ENCODE measurements around the gene CALR3.
A peak's percentile ranks its signal among the peaks of the same experiment; 100 is the strongest.
"Not testable (repeated sequence)": the region's sequence is repeated elsewhere in the genome, so short reads cannot be mapped to it uniquely, and the experiment has no call there.

The CALR3 gene

DNA sequence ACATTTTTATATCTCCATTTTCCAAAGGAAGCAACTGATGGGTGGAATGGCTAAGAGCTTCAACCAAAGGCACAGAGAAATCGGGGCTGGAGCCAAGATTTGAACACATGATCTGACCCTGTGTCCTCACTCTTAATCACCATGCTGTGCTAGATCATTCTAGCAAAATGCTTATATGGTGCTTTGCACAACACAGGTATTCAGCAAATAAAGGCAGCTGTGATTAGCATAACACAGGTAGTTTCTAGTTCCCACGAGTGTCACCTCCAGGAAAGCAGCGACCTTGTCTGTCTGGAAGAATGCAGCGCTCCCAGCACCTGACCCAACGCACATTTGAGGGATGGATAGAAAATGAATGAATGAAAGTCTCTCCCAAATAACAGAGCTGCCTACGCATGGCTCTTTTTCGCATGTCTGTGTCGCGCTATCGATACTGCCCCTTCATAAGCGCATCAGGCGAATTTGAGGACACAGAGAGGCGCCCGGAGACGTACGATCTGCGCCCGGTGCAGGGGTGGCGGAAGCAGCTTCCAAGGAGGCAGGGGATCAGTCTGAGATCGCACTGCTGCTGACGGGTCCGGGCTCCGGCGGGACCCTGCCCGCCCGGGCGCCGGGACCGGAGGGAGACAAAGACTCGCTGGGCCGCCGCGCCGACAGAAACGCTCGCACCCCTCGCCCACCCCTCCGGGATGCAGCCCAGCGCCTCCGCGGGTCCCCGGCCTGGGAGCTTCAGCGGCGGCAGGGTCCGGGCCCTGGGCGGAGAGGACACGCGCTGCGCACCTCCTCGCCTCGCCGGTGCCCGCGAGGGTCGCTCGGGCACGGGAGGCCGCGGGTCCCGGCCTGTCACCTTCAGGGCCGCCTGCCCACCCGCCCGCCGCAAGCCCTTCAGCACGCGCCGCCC, 24.8 kb downstream of the CALR3 start:
- peak overlapping the region in 1 of 2 experiments; percentile 68 for H3K27ac ChIP-seq (ENCODE audit: insufficient read depth in 1 of 2, low read depth in 1 of 2, low read length in 2 of 2, poor library complexity in 1 of 2, severe bottlenecking in 2 of 2)
- DNase-seq: peak in 1 of 3 donors; percentile 26
- peak overlapping the region; percentile 78 to 97 (median 86) for H3K4me3 ChIP-seq (ENCODE audit: control insufficient read depth in 1 of 7, extremely low read depth in 1 of 7, insufficient read depth in 4 of 7, low read depth in 2 of 7, low read length in 6 of 7)
- 2% methylated on average over 52 of the region's 67 CpGs for WGBS (ENCODE audit: insufficient coverage)
- ChIA-PET POLR2A (interaction anchor here (1.6 kb wide), 1 partner anchor 26 kb away, joined by 3 read pairs; no protein-coding TSS in a partner anchor), CTCF (interaction anchor here (1.0 to 1.3 kb wide), 3 partner anchors 10 to 60 kb away, joined by 3 to 4 read pairs (median 3); no protein-coding TSS in a partner anchor)
- no peaks in the 10 kb centered on the region for H3K9me3 ChIP-seq (ENCODE audit: control extremely low read depth in 1 of 5, control insufficient read depth in 4 of 5, insufficient read depth in 2 of 5, low read depth in 1 of 5, low read length in 4 of 5)
- H3K4me1 ChIP-seq (ENCODE audit: control extremely low read depth in 1 of 4, control insufficient read depth in 4 of 4, insufficient read depth in 4 of 4, low read length in 3 of 4): peaks cover 7 to 34% (median 21%) of the 10 kb centered on the region in 4 experiments
- H3K36me3 ChIP-seq (ENCODE audit: control insufficient read depth in 4 of 4, insufficient read depth in 4 of 4, low read length in 3 of 4): peaks cover 0 to 5% (median 3%) of the 10 kb centered on the region in 4 experiments
- H3K27me3 ChIP-seq (replicated peaks in 2 of 5; ENCODE audit: control insufficient read depth in 4 of 5, insufficient read depth in 5 of 5, low read length in 4 of 5): no peaks in the 10 kb centered on the region

DNA sequence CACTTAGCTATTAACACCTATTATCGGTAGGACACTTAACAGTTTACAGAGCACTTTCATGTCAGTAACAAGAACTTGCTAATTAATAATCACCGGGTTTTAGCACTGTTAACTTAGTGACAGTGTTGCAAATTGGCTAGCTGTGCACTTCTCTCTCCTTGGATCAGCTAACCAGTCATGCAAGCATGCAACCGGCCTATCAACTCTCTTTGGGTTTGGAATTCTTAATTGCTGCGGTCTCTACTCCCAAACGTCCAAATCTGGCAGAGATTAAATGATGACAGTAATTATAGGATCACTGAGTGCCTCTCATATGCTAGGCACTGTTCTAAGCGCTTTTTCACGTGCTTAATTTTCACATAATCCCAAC, 25.4 kb downstream of the CALR3 start:
- DNase-seq: no peak
- no peak overlapping the region for H3K27ac ChIP-seq (ENCODE audit: insufficient read depth in 1 of 2, low read depth in 1 of 2, low read length in 2 of 2, poor library complexity in 1 of 2, severe bottlenecking in 2 of 2)
- WGBS (ENCODE audit: insufficient coverage): 65% methylated on average over 7 of the region's 7 CpGs

DNA sequence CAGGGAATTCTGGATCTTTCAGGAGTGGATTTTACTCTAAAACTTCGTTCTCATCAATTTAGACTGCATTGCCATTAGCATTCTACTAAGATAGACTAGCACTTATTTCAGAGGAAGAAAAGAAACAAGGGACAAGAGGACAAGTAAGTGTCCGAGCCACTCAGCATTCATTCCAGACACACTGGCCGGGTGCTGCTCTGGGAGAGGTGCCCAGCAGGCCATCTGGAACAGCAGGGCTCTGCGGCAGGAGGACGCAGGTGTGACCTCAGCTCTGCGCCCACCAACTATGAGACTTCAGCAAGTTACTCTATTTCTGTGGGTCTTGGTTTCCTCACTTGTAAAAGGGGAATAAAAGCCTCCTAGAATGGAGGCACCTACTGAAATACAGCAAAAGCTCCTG, 28.4 kb downstream of the CALR3 start:
- Histone ChIP-seq H3K27ac (ENCODE audit: insufficient read depth in 1 of 2, low read depth in 1 of 2, low read length in 2 of 2, poor library complexity in 1 of 2, severe bottlenecking in 2 of 2) (no peak overlapping the region), H3K9me3 (ENCODE audit: control extremely low read depth in 1 of 5, control insufficient read depth in 4 of 5, insufficient read depth in 2 of 5, low read depth in 1 of 5, low read length in 4 of 5) (no peaks in the 10 kb centered on the region), H3K4me3 (ENCODE audit: control insufficient read depth in 1 of 7, extremely low read depth in 1 of 7, insufficient read depth in 4 of 7, low read depth in 2 of 7, low read length in 6 of 7) (no peak overlapping the region), H3K4me1 (ENCODE audit: control extremely low read depth in 1 of 4, control insufficient read depth in 4 of 4, insufficient read depth in 4 of 4, low read length in 3 of 4) (peaks cover 7 to 47% (median 31%) of the 10 kb centered on the region in 4 experiments), H3K27me3 (replicated peaks in 2 of 5; ENCODE audit: control insufficient read depth in 4 of 5, insufficient read depth in 5 of 5, low read length in 4 of 5) (no peaks in the 10 kb centered on the region), H3K36me3 (ENCODE audit: control insufficient read depth in 4 of 4, insufficient read depth in 4 of 4, low read length in 3 of 4) (peaks cover 3 to 18% (median 4%) of the 10 kb centered on the region in 4 experiments)
- CTCF ChIA-PET: interaction anchor here (1.7 kb wide), 1 partner anchor 49 kb away, joined by 7 read pairs; no protein-coding TSS in a partner anchor
- DNase-seq: no peak
- POLR2A ChIA-PET: no interaction called here
- WGBS (ENCODE audit: insufficient coverage): 90% methylated on average over 6 of the region's 6 CpGs

More for the DNA sequence above, 25.4 kb downstream of the CALR3 start:
- Histone ChIP-seq H3K36me3 (ENCODE audit: control insufficient read depth in 4 of 4, insufficient read depth in 4 of 4, low read length in 3 of 4) (peaks cover 0 to 5% (median 3%) of the 10 kb centered on the region in 4 experiments), H3K4me1 (ENCODE audit: control extremely low read depth in 1 of 4, control insufficient read depth in 4 of 4, insufficient read depth in 4 of 4, low read length in 3 of 4) (peaks cover 7 to 34% (median 21%) of the 10 kb centered on the region in 4 experiments), H3K4me3 (ENCODE audit: control insufficient read depth in 1 of 7, extremely low read depth in 1 of 7, insufficient read depth in 4 of 7, low read depth in 2 of 7, low read length in 6 of 7) (peak overlapping the region in 6 of 7 experiments; percentile 78 to 97 (median 86)), H3K27me3 (replicated peaks in 2 of 5; ENCODE audit: control insufficient read depth in 4 of 5, insufficient read depth in 5 of 5, low read length in 4 of 5) (no peaks in the 10 kb centered on the region), H3K9me3 (ENCODE audit: control extremely low read depth in 1 of 5, control insufficient read depth in 4 of 5, insufficient read depth in 2 of 5, low read depth in 1 of 5, low read length in 4 of 5) (no peaks in the 10 kb centered on the region)
- POLR2A ChIA-PET: interaction anchor here (0.6 to 1.6 kb wide), 2 partner anchors 25 to 47 kb away, joined by 3 read pairs; no protein-coding TSS in a partner anchor
- CTCF ChIA-PET: interaction anchor here (1.0 to 1.3 kb wide), 3 partner anchors 9 to 60 kb away, joined by 3 to 4 read pairs (median 3); no protein-coding TSS in a partner anchor

DNA sequence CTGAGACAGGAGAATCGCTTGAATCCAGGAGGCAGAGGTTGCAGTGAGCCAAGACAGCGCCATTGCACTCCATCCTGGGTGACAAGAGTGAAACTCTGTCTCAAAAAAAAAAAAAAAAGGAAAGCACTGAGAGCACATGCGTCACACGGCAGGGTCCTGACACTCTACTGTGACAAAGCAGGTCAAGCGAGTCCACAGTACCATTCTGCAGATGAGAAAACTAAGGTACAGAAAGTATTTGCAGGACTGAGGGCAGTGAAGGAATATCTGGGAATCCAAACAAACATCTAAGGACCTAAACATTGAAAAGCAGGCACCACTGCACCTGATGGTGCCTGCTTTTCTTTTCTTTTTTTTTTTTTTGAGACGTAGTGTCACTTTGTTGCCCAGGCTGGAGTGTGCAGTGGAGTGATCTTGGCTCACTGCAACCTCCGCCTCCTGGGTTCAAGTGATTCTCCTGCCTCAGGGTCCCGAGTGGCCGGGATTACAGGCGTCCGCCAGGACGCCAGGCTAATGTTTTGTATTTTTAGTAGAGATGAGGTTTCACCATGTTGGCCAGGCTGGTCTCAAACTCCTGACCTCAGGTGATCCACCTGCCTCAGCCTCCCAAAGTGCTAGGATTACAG, 29.1 kb downstream of the CALR3 start:
- H3K27me3 ChIP-seq (replicated peaks in 2 of 5; ENCODE audit: control insufficient read depth in 4 of 5, insufficient read depth in 5 of 5, low read length in 4 of 5); POLR2A ChIA-PET; H3K27ac ChIP-seq (ENCODE audit: insufficient read depth in 1 of 2, low read depth in 1 of 2, low read length in 2 of 2, poor library complexity in 1 of 2, severe bottlenecking in 2 of 2); H3K4me3 ChIP-seq (ENCODE audit: control insufficient read depth in 1 of 7, extremely low read depth in 1 of 7, insufficient read depth in 4 of 7, low read depth in 2 of 7, low read length in 6 of 7); CTCF ChIA-PET; DNase-seq; H3K9me3 ChIP-seq (ENCODE audit: control extremely low read depth in 1 of 5, control insufficient read depth in 4 of 5, insufficient read depth in 2 of 5, low read depth in 1 of 5, low read length in 4 of 5): not testable (repeated sequence)
- 88% methylated on average over 7 of the region's 12 CpGs for WGBS (ENCODE audit: insufficient coverage)
- Histone ChIP-seq H3K36me3 (ENCODE audit: control insufficient read depth in 4 of 4, insufficient read depth in 4 of 4, low read length in 3 of 4) (peaks cover 3 to 20% (median 4%) of the 10 kb centered on the region in 4 experiments), H3K4me1 (ENCODE audit: control extremely low read depth in 1 of 4, control insufficient read depth in 4 of 4, insufficient read depth in 4 of 4, low read length in 3 of 4) (peaks cover 7 to 41% (median 27%) of the 10 kb centered on the region in 4 experiments)

DNA sequence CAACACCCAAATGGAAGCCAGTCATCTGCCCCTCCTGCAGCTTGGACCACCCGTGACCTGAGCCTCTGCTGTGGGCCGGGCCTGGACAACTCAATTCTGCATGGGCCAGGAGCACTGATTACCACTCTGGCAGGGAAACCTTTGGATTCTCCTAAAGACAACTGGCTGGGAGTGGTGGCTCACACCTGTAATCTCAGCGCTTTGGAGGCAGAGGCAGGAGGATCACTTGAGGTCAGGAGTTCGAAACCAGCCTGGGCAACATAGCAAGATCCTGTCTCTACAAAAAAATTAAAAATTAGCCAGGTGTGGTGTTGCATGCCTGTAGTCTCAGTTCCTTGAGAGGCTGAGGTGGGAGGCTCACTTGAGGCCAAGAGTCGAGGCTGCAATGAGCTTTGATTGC, 30.7 kb downstream of the CALR3 start:
- Histone ChIP-seq H3K36me3 (ENCODE audit: control insufficient read depth in 4 of 4, insufficient read depth in 4 of 4, low read length in 3 of 4) (peaks cover 3 to 24% (median 4%) of the 10 kb centered on the region in 4 experiments), H3K4me3 (ENCODE audit: control insufficient read depth in 1 of 7, extremely low read depth in 1 of 7, insufficient read depth in 4 of 7, low read depth in 2 of 7, low read length in 6 of 7) (no peak overlapping the region), H3K4me1 (ENCODE audit: control extremely low read depth in 1 of 4, control insufficient read depth in 4 of 4, insufficient read depth in 4 of 4, low read length in 3 of 4) (peaks cover 0 to 34% (median 18%) of the 10 kb centered on the region in 4 experiments), H3K9me3 (ENCODE audit: control extremely low read depth in 1 of 5, control insufficient read depth in 4 of 5, insufficient read depth in 2 of 5, low read depth in 1 of 5, low read length in 4 of 5) (no peaks in the 10 kb centered on the region), H3K27me3 (replicated peaks in 2 of 5; ENCODE audit: control insufficient read depth in 4 of 5, insufficient read depth in 5 of 5, low read length in 4 of 5) (no peaks in the 10 kb centered on the region), H3K27ac (ENCODE audit: insufficient read depth in 1 of 2, low read depth in 1 of 2, low read length in 2 of 2, poor library complexity in 1 of 2, severe bottlenecking in 2 of 2) (no peak overlapping the region)
- ChIA-PET POLR2A (no interaction called here), CTCF (interaction anchor here (1.0 kb wide), 1 partner anchor 23 kb away, joined by 3 read pairs; no protein-coding TSS in a partner anchor)
- WGBS (ENCODE audit: insufficient coverage): 95% methylated on average over 5 of the region's 5 CpGs
- no peak for DNase-seq

DNA sequence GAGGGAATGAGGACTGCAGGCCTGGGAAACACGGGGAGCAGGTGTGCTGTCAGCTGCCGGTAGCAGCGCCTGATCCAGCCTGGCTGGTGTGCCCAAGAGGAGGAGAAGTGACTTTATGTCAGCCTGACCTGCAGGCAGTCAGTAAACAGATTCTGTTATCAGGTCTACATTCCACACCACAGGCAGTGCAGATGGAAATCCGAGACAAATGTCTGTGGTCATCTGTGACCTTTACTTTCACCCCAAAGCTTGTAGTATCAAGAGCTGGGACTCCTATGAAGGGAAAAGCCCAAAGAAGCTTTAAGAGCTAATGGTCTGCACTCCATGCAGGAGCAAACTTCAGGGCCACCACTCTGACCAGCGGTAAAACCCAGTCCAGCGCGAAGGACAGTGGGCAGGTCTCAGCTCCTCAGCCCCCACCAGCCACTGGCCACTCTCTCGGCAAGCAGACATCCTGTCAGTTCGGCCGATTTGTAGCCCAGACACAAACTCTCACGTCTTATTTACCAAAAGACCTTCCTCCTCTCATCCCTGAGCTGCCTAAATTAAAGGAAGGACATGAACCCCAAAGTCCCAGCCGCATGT, 31.9 kb downstream of the CALR3 start:
- Histone ChIP-seq H3K4me3 (ENCODE audit: control insufficient read depth in 1 of 7, extremely low read depth in 1 of 7, insufficient read depth in 4 of 7, low read depth in 2 of 7, low read length in 6 of 7) (no peak overlapping the region), H3K27ac (ENCODE audit: insufficient read depth in 1 of 2, low read depth in 1 of 2, low read length in 2 of 2, poor library complexity in 1 of 2, severe bottlenecking in 2 of 2) (no peak overlapping the region), H3K27me3 (replicated peaks in 2 of 5; ENCODE audit: control insufficient read depth in 4 of 5, insufficient read depth in 5 of 5, low read length in 4 of 5) (no peaks in the 10 kb centered on the region), H3K4me1 (ENCODE audit: control extremely low read depth in 1 of 4, control insufficient read depth in 4 of 4, insufficient read depth in 4 of 4, low read length in 3 of 4) (peaks cover 0 to 27% (median 14%) of the 10 kb centered on the region in 4 experiments), H3K36me3 (ENCODE audit: control insufficient read depth in 4 of 4, insufficient read depth in 4 of 4, low read length in 3 of 4) (peaks cover 2 to 21% (median 3%) of the 10 kb centered on the region in 4 experiments), H3K9me3 (ENCODE audit: control extremely low read depth in 1 of 5, control insufficient read depth in 4 of 5, insufficient read depth in 2 of 5, low read depth in 1 of 5, low read length in 4 of 5) (no peaks in the 10 kb centered on the region)
- WGBS (ENCODE audit: insufficient coverage): 97% methylated on average over 7 of the region's 12 CpGs
- ChIA-PET CTCF (interaction anchor here (0.6 to 1.8 kb wide), 5 partner anchors 17 to 605 kb away, joined by 3 to 6 read pairs (median 3); no protein-coding TSS in a partner anchor), POLR2A (no interaction called here)
- DNase-seq: no peak
